NOMO-1 treated with dmso at 0.1 percent for 144 hours (cell line): ENCODE measurements around the gene GMPPA.

ENCODE experiments used
- DNase-seq: peaks from one replicate; lab custom pipeline; 2025; ENCODE audit not compliant: unreplicated experiment; lab: John Stamatoyannopoulos, UW

GMPPA gene

DNA sequence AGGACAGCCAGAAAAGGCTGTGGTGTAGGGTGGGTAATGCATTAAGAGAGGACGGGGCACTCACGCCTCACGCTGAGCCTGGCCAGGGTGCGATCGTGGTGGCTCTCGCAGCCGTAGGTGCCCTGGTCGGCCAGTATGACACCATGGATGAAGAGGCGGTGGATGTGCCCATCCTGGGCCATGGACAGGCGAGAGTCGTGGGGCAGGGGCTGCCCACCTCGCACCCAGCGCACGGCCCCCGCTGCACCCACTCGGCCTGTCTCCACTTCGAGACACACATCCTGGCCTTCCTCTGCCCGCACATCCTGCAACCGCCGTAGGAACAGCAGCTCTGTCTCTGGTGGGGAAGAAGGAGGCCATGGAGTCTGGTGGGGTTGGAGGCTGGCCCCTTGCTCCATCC lies 57.3 kb downstream of the GMPPA start:
- no peak for DNase-seq

DNA sequence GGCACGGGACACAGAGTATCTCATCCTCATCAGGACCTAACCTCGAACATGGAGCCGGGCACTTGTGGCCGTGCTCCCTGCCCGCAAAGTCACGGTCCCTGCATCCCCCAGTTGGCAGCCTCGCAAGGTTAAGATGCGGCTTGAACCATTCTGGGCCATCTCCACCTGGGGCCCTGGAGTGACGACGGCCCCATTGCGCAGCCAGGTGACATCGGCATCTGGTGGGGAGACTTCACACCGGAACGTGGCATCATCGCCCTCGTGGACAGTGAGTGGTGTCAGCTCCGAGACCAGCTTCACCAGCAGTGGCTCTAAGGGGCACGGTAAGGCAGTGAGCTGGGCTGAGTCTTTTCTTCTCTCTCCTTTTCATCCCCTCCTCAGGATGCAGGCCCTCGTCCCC lies 57.7 kb downstream of the GMPPA start:
- DNase-seq = no peak
